Astrocyte (in vitro differentiated cells and primary cell): Measurements from ENCODE around the gene HTR7.

Experiments
- EZH2 ChIP-seq: IDR thresholded peaks from 2 replicates; pipeline ENCODE4 v1.6.1; 2012; ENCODE audit warnings: mild to moderate bottlenecking, low read length, inconsistent platforms; ENCODE audit not compliant: insufficient read depth
- TF ChIP-seq, protein P1 (sequence below): IDR thresholded peaks from 2 replicates; pipeline ENCODE4 v1.5.1; 2011; ENCODE audit warnings: low read depth, mild to moderate bottlenecking, inconsistent platforms, low read length, moderate library complexity; ENCODE audit not compliant: insufficient read depth

DNA sequence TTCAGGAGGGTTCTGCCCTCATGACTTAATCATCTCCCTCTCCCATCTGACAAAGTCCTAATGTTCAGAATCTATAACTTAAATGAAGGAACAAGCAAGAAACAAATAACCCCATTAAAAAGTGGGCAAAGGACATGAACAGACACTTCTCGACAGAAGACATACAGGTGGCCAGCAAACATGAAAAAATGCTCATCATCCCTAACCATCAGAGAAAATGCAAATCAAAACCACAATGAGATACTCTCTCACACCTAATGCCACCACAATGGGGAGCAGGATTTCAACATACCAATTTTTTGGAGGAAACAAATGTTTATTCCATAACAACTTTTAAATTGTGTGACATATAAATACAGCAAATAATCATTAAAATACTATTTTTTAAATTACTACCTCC lies 3.0 kb upstream of the HTR7 start:
- no peak for TF ChIP-seq EZH2
- TF ChIP-seq, protein P1, sequence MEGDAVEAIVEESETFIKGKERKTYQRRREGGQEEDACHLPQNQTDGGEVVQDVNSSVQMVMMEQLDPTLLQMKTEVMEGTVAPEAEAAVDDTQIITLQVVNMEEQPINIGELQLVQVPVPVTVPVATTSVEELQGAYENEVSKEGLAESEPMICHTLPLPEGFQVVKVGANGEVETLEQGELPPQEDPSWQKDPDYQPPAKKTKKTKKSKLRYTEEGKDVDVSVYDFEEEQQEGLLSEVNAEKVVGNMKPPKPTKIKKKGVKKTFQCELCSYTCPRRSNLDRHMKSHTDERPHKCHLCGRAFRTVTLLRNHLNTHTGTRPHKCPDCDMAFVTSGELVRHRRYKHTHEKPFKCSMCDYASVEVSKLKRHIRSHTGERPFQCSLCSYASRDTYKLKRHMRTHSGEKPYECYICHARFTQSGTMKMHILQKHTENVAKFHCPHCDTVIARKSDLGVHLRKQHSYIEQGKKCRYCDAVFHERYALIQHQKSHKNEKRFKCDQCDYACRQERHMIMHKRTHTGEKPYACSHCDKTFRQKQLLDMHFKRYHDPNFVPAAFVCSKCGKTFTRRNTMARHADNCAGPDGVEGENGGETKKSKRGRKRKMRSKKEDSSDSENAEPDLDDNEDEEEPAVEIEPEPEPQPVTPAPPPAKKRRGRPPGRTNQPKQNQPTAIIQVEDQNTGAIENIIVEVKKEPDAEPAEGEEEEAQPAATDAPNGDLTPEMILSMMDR, result no peak
